Hematopoietic multipotent progenitor cell treated with erythropoietin and hydrocortisone succinate and interleukin-3 and kit ligand, for 4 days (in vitro differentiated cells): Measurements from ENCODE around the gene DOP1B.
"Not testable (repeated sequence)": the region's sequence is repeated elsewhere in the genome, so short reads cannot be mapped to it uniquely, and the experiment has no call there.

Experiments
- DNase-seq: peaks from one replicate; pipeline ENCODE4 v3.0.0-alpha.2; 2015

The DOP1B gene

DNA sequence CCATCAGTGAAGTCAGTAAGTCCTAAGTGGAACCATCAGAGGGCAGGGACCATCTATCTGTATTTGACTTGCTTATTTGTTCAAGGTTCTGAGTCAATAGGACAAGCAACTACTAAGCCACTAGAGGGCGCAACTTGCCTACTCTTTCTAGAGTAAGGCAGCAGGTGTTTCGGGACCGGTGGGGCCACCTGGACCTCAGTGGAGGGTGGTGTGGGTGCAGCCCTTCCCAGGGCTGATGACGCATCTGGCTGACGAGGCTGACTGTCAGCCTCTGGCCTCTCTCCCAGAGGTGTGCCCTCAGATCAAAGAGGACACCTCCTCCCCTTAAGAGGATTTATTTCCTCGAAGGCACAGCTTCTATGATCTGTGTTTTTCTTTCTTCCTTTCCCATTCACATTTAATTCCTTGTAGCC lies 15.1 kb upstream of the DOP1B start:
- DNase-seq = peak; percentile 93

DNA sequence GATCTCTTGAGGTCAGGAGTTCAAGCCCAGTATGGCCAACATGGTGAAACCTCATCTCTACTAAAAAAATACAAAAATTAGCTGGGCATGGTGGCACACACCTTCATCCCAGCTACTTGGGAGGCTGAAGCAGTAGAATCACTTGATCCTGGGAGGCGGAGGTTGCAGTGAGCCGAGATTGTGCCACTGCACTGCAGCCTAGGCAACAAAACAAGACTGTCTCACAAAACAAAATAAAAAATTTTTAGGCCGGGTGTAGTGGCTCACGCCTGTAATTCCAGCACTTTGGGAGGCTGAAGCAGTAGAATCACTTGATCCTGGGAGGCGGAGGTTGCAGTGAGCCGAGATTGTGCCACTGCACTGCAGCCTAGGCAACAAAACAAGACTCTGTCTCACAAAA lies 12.4 kb upstream of the DOP1B start:
- not testable (repeated sequence) for DNase-seq

- DNase-seq = no peak
Observed at GRCh38 chr21:36145259-36145658, 11.4 kb upstream of the DOP1B start.

DNA sequence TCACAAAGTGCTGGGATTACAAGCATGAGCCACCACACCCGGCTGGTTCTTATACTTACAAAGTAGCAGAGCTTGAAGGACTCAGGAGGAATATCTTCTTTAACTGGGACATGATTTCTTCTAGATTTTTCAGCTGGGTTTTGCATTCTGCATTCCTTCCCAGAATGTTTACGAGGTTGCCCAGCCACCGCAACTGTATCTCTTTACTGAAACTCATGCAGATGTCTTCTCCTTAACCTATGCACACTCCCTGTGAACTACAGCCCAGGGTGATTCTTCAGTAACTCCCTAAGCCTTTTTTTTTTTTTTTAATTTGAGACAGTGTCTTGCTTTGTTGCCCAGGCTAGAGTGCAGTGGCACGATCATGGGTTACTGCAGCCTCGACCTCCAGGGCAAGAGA lies 8.7 kb upstream of the DOP1B start:
- DNase-seq = no peak

DNA sequence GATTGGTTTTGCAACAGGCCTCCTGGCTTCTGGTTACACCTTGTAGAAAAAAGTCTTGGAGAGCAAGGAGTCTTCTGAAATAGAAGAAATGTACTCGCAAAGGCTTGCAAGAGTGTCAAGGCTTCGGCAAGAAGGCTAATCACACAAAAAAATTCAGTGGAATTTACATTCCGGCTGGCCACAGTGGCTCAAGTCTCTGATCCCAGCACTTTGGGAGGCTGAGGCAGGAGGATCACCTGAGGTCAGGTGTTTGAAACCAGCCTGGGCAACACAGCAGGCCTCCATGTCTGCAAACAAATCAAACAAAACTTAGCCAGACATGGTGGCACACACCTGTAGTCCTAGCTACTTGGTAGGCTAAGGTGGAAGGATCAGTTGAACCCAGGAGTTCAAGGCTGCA lies 7.7 kb upstream of the DOP1B start:
- DNase-seq = no peak

DNA sequence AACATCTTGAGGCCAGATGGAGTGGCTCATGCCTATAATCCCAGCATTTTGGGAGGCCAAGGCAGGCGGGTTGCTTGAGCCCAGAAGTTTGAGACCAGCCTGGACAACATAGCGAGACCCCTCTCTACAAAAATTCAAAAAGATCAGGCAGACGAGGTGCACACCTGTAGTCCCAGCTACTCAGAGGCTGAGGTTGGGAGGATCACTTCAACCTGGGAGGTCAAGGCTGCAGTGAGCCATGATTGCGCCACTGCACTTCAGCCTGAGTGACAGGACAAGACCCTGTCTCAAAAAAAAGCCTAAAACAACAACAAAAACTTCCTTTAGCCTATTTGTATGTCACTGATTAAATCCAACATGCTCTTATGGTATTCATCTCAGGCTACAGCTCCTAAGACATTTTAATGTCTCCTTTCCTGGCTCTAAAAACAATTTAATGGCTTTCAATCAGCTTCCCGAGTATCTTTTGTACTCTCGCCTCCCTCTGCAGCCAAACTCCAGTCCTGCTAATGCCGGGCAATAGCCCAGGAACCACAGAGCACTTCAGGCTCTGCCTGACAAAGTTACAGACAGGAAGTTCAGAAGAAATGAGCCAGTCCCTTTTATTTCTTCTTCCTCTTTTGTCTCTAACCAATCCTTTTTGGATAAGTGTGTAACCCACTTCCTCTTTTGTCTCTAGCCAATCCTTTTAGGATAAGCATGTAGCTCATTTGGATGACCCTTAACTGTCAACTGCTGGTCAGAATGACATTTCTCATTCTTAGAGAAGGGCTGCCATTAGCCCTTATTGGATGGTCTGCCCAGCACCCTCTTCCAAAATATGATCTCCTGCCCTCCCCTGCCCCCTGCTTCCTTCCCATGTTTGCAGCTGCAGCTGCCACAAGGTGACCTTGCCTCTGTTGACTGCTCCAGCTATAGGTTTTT lies 6.6 kb upstream of the DOP1B start:
- peak; percentile 96 for DNase-seq

DNA sequence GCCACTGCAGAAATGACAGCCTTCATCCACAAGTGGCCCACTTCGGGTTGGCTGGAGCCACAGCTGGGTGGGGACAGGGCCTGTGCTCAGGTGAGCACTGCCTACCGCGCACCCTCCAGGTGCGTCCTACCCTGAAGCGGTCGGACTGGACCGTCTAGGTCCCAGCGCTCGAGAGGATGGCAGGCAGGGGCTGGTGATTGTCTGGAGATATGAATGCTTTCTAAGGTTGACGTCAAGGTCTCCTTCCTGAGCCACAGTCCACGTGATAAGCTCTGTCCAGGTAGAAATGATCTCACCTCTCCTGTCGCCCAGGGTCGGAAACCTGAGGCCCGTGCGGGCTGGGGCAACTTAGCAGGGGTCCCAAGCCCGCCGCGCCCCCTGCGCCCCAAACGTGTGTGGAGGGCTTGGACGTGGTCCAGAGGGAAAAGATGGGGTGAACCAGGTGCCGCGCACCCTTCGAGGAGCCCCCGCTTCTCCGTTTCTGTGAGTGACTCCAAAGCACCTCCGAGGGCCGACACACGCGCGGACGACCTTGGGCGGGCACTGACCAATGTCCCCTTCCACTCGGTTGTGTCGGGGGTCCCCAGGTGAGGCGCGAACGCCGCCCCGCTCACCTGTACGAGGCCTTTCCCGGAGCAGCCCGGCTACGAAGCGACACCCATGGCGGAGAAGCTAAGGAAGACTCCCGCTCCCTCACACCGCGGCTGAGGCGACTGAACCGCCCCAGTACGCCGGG lies 853 bp upstream of the DOP1B start:
- DNase-seq = no peak

DNA sequence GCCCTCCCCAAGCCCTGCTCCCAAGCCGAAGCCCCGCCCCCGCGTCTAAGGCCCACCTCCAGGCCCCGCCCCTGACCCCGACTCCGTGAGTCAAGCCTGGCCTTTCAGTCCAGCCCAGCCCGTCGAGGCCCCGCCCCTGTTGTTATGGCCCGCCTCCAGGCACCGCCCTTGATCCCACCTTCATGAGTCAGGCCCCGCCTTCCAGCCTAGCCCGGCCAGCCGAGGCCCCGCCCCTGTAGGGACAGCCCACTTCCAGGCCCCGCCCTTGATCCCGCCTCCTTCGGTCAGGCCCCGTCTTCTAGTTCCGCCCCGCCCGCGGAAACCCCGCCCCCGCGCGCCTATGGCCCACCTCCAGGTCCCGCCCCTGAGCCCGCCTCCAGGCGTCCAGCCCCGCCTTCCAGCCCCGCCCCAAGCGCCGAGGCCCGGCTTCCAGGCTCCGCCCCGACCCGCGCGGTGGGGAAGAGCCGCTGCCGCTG lies 247 bp upstream of the DOP1B start:
- DNase-seq = peak; percentile 99

- peak; percentile 78 for DNase-seq
Observed at GRCh38 chr21:36159356-36159921, 2.8 kb downstream of the DOP1B start.

DNA sequence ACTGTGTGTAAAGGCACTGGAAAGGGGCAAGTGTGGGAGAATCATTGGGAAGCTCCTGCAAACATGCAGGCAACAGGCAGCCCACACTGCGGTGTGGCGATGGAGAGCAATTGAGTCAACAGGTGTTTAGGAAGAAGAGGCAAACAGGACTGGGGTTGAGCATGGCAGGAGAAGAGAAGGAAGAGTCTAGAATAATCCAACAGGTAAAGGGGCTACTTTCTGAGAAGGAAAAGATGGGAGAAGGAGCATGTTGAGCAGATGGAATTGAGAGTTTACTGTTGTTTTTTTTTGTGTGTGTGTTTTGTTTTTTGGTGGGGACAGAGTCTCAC lies 4.2 kb downstream of the DOP1B start:
- no peak for DNase-seq

GRCh38 chr21:36162631-36163030 lies 6.0 kb downstream of the DOP1B start:
- DNase-seq = no peak

GRCh38 chr21:36163750-36164741 lies 7.4 kb downstream of the DOP1B start:
- peak; percentile 36 for DNase-seq

GRCh38 chr21:36165356-36165755 lies 8.7 kb downstream of the DOP1B start:
- no peak for DNase-seq

DNA sequence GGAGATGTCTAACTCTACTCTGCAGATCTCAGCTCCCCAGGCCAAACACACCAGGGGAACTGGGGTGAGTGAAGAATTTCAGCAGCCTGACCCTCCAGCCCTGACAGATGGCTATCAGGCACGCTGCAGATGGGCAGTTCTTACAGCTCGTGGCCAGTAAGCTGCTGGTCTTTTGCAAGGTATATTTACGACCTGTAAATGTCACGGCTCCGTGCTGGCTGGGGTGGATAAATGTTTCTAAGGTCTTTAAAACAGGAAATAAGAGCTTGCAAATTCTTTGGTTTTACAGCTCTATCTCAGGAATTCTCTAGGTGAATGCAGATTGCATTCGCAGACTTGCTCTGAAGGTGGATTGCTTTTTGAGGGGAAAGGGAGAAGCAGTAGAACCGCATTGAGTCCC lies 10.1 kb downstream of the DOP1B start:
- no peak for DNase-seq

DNA sequence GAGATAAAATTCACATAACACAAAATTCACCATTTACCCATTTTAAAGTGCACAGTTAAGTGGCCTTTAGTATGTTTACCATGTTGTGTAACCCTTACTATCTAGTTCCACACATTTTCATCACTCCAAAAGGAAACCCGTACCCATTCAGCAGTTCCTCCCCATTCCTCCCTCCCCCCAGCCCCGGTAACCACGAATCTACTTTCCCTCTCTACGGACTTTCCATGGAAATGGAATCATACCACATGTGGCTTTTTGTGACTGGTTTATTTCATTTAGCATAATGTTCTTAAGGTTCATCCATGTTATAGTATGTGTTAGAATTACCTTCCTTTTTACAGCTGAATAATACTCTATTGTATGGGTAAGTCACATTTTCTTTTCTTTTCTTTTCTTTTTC lies 10.9 kb downstream of the DOP1B start:
- DNase-seq = no peak

GRCh38 chr21:36169470-36170128 lies 13.0 kb downstream of the DOP1B start:
- no peak for DNase-seq

- DNase-seq = no peak
Observed at GRCh38 chr21:36170823-36171222, 14.2 kb downstream of the DOP1B start.

GRCh38 chr21:36171336-36171735 lies 14.7 kb downstream of the DOP1B start:
- no peak for DNase-seq

DNA sequence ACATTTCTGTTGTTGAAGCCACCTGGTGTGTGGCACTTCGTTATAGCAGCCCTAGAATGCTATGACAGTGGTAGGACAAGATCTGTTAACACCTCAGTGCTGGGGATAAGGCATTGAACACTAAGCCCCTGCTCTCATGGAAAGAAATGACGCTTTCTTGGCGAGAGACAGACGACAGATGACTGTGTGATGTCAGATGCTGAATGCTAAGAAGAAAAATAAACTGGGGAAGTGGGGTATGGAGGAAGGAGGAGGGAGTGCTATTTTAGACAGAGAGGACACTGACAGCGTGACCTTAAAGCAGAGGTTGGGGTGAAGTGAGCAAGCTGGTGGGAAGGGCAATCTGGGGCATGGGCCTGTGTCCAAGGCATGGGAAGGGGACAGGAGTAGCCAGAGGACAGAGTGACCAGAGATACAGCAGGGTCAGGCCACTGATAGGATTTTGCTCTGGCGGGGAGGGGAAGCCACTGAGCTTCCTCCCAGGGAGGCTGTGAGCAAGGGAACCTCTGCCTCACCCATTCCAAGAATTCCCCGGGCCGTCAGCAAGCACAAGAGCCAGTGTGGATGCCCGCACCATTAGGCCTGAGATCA lies 15.2 kb downstream of the DOP1B start:
- no peak for DNase-seq

- no peak for DNase-seq
Observed at GRCh38 chr21:36174780-36175179, 18.2 kb downstream of the DOP1B start.

DNA sequence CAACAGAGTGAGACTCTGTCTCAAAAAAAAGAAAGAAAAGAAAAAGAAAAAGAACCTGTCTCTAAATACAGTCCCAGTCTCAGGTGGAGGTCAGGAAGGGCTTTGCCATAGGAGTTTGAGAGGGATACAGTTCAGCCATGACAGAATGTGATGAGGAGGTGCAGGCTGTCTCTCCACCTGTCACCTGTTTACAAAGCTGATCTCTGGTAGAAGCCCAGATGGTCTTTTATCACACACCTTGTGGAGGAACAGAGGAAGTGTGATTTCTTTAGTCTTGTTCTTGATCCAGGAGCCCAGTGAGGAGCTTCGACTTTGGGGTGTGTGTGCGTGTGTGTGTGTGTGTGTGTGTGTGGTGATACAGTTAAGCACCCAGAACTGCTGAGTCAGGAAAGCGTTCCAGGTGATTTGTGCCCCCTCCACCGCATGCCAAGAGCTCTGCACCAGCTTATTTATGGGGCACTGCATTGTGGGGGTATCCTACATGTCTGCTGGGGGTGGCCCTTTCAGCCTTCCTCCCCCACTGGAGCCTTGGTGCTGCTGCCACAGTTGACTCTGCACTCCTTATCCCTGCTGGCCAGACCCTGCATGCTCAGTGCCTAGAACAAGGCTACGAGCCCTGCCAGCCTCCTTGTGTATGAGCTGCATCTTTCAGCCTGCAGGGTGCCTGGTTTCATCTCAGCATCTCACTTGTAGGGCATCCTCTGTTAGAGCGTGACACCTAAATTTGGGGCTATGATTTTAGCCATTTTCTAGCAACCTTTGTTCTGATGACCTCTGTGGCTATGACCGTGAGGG lies 19.3 kb downstream of the DOP1B start:
- DNase-seq = no peak
